HG03460 (cell line): ENCODE measurements around the gene SALL4.
"Not testable (repeated sequence)": the region's sequence is repeated elsewhere in the genome, so short reads cannot be mapped to it uniquely, and the experiment has no call there.

Experiments used
- ATAC-seq: cut with Tn5 transposase; IDR thresholded peaks from one replicate; pipeline ENCODE4 v1.9.1; 2021; ENCODE audit not compliant: unreplicated experiment

Gene SALL4

GRCh38 chr20:51803148-51803854 is 980 bp upstream of the SALL4 start:
- ATAC-seq = no peak

GRCh38 chr20:51801823-51802123 is 548 bp downstream of the SALL4 start:
- no peak for ATAC-seq

DNA sequence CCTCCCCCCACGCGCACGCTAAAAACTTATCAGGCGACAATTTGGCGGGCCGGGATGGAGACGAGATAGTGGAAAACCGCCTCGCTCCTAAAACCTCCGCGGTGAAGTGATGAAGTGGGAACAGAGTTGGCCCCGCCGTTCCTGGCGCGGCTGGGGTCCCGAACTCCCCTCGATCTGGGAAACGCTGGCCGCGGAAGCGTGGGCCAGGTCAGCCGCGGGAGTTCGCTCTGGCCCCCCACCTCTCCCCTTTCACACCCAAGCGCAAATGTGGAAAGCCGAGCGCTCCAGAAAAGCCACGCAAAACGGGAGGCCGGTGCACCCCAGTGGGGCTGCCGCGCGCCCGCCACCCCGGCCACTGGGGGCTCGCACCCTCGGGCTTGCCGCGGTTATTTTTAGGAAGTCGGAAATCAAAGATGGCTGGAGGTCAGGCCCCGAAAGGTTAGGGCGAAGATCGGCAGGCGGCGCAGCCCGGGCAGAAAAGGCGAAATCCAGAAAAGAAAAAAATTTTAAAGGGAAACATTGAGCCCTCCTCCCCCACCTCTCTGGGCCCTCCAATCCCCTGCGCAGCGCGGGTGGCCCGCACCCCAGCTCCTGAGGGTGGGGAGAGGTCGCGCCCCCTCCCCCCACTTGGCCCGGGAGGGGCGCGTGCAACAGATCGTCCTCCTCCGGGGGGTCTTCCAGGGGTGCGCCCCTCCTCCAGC is 1.0 kb downstream of the SALL4 start:
- ATAC-seq = no peak

DNA sequence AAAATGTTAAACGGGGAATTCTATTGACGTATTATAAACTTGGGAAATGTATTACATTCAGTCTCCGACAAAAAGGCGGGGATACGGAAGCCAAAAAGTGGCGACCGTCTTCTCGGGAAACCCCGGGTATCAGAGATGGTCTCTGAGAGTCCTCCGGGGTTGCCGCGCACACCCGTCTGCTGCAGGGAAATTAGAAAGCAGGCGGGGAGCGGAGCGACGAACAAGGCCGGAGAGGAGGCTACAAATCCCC is 1.5 kb downstream of the SALL4 start:
- ATAC-seq = no peak

- ATAC-seq = no peak
These were observed 2.1 kb downstream of the SALL4 start for GRCh38 chr20:51800060-51800871.

DNA sequence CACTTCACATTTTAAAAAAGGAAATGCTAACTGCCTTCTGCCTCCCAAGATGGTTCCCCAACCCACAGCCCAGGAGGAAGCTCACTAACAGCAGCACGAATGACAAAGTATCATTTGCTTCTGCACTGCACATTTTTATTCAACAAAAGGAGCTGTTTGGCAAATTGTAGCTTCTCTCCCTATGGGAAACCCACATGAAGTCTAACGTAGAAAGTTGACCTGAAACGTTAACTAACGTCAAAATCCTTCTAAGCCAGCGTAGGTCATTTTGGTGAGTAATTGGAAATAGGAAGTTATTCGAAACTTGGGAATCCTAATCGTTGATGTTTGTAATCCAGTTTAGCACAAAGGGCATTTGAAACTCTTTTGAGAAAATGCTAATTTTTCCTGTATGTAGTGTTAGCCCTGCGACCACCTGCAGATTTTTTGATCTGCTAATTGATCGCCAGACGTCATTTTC is 2.9 kb downstream of the SALL4 start:
- no peak for ATAC-seq

GRCh38 chr20:51797357-51798025 is 4.8 kb downstream of the SALL4 start:
- ATAC-seq = no peak

GRCh38 chr20:51796340-51796739 is 6.0 kb downstream of the SALL4 start:
- no peak for ATAC-seq

DNA sequence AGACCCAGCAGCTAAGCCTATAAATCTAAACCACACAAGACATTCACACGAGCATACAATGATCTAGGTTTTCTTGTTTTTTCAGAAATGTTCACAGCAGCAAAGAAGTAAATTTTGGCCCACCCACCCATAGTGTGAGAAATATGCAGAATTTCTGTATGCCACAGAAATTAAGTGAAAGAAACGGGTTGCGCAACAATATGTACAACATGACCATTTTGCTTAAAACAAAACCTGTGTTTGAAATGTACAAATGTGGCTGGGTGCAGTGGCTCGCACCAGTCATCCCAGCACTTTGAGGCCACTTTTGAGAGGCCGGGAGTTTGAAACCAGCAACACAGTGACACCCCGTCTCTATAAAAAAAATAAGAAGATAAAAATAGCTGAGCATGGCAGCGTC is 9.4 kb downstream of the SALL4 start:
- no peak for ATAC-seq

DNA sequence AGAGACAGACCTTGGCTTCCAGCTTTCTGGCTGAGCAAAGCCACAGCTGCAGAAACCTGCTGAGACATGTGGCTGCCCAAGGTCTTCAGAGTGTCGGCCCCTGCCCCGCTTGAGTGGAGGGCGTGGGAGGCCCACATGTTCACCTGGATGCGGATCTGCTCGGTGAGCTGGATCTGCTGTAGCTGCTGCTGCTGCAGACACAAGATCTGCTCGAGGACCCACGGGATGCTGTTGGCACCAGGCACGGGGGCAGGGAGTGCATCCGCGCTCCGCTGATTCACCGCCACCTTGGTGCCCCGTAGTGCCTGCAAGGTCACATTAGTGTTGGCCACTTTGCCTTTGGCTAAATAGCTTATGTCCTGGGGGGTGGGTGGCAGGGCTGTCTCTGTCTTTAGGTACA is 10.7 kb downstream of the SALL4 start:
- no peak for ATAC-seq

DNA sequence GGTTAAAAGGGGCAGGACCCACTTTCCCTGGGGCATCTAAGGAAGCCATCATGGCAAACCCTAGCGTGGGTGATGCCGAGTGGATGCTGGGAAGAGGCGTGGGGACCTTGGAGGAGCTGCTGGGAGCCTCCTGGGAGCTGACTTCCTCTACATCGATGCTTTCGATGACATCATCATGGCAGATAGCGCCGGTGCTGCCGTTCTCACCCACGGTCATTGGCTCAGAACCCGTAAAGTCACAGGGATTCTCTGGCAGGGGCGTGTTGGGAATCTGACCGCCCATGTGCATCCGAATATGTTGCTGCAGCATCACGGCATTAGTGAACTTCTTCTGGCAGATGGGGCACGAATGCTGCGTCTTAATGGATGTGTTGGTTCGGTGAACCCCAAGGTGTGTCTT is 12.1 kb downstream of the SALL4 start:
- no peak for ATAC-seq

- no peak for ATAC-seq
These were observed 12.9 kb downstream of the SALL4 start for GRCh38 chr20:51789434-51789833.

DNA sequence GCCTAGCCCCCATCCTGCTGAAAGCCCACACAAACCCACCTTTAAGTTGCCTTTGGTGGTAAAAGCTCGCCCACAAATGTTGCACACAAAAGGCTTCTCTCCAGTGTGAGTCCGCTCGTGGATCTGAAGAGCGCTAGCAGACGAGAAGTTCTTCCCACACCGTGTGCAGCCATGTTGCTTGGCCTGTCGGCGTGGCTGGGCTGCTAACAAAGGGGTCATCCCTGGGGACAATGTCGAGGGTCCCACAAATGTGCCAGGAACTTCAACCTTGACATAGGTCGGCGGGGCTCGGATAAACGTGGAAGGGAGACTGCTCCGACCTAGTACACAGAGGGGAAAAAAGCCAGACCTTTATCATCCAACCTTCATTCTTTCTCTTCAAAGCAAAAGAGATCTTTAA is 13.5 kb downstream of the SALL4 start:
- ATAC-seq = no peak

DNA sequence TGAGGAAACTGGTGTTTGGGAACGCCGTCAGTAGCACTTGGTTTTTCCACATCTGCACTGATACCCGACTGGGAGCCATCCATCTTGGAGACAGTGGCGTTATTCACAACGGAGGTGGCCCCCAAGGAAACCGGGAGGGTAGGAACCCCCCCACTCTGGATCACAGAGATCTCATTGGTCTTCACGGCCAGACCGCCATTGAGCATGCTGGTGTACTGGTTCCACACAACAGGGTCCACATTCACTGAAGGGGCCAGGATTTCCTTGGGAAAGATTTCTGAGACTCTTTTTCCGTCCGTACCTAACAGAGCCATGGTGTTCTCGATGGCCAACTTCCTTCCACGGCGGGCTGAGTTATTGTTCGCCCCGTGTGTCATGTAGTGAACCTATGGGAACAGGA is 18.0 kb downstream of the SALL4 start:
- no peak for ATAC-seq

- ATAC-seq = not testable (repeated sequence)
These were observed 24.0 kb downstream of the SALL4 start for GRCh38 chr20:51778229-51778759.

GRCh38 chr20:51775241-51775640 is 27.1 kb downstream of the SALL4 start:
- no peak for ATAC-seq

GRCh38 chr20:51772236-51772635 is 30.1 kb downstream of the SALL4 start:
- ATAC-seq = no peak

DNA sequence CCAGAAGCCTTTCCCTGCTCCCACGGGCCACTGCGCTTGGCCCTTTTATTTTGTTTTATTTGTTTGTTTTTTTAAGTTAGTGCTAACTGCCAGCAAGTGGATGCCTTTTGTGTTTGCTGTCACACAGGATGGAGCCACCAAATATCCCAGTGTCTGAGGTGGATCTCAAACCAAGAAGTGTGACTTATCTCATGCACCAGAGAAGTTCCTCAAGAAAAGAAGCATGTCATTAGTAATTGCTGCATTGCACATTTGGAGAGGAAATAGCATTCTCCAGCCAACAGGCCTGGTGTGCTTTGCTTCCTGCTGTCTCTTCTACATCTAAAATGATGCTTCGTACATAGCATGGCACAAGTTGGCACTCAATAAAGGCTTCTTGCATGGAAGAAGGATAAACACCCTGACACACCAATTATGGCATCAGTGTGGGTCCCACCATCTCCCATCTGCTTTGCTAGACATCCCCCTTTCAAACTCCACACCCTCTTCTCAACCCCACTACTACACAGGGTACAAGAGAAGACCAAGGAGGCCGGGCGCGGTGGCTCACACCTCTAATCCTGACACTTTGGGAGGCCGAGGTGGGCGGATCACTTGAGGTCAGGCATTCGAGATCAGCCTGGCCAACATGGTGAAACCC is 32.2 kb downstream of the SALL4 start:
- no peak for ATAC-seq

DNA sequence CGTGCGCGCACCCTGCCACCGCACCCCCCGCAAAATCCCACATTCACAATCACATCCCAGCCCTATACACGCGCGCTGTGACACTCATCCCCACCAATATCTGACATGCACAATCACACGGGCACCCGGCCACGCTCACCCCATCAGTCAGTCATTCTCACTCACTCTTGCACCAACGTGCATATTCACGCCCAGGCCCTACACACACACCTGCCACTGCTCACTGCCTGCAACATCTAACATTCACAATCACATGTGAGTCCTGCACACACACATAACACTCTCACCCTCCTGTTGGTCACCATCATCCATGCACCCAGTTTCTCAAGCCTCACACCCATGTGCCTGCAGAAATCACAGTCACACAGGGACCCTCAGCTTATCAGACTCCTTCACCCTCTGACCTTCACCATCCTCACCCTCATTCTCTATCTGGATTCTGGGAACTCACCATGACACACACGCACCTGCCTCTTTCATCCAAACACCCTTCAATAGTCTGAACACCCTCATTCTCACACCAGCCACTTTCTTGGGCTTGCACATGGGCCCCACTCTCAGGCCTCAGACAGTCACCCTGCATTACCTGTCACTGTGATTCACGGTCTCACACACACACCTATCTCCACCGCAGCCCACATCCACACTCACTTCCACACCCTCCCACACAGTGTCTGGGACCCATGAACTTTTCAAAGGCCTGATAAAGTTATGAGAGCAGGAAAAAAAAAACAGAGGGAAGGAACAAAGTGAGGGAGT is 33.4 kb downstream of the SALL4 start:
- ATAC-seq = no peak
